H1 (cell line): ENCODE measurements around the gene TCTN3. TPM values are rescaled to one million over a fixed set of nuclear protein-coding genes. Genes with fewer than 3 reads are reported as not detected.

Source experiments
- JUN ChIP-seq: IDR thresholded peaks from 2 replicates; pipeline ENCODE4 v1.6.1; 2011; ENCODE audit warnings: low read depth, mild to moderate bottlenecking, improper control_type of control experiment, low read length
- KDM1A ChIP-seq: fragments of 200-600, 300-600 bp; sonication (generic); IDR thresholded peaks from 2 replicates; pipeline ENCODE4 v1.7.1; 2016; ENCODE audit warnings: mild to moderate bottlenecking, low read length, borderline replicate concordance
- RNF2 ChIP-seq: fragments of 200-900, 300-1000 bp; sonication (generic); IDR thresholded peaks from 2 replicates; pipeline ENCODE4 v1.7.1; 2016; ENCODE audit warnings: borderline replicate concordance, low read depth, mild to moderate bottlenecking, antibody characterized with exemption, low read length; ENCODE audit not compliant: poor library complexity, severe bottlenecking; ENCODE audit errors: missing control alignments
- SAP30 ChIP-seq: fragments of 300-600 bp; sonication (generic); IDR thresholded peaks from 2 replicates; pipeline ENCODE4 v1.7.1; 2012; ENCODE audit warnings: low read length, moderate library complexity, mild to moderate bottlenecking, inconsistent platforms; ENCODE audit not compliant: insufficient read depth, insufficient replicate concordance
- SIX5 ChIP-seq: IDR thresholded peaks from 2 replicates; pipeline ENCODE4 v1.6.1; 2011; ENCODE audit warnings: mild to moderate bottlenecking, low read depth, low read length
- TCF12 ChIP-seq: IDR thresholded peaks from 2 replicates; pipeline ENCODE4 v1.6.1; 2011; ENCODE audit warnings: low read depth, mild to moderate bottlenecking, low read length
- YY1 ChIP-seq: IDR thresholded peaks from 2 replicates; pipeline ENCODE4 v1.6.1; 2011; ENCODE audit warnings: low read depth, mild to moderate bottlenecking, low read length
- ZNF274 ChIP-seq: IDR thresholded peaks from 2 replicates; pipeline ENCODE4 v1.7.0; 2012; ENCODE audit warnings: low read length, borderline replicate concordance; ENCODE audit errors: extremely low read depth
- polyA plus RNA-seq, 7 experiments: library from polyadenylated mRNA; depleted of rRNA in 3 of 7; stranded (reverse) in 5 of 7; unstranded in 2 of 7; fragments of >200 nt in 5 of 7; fragments of 200-250 nt in 2 of 7; gene quantifications; 1 replicate in 5 of 7; 2 replicates in 1 of 7; 4 replicates in 1 of 7; pipeline versions ENCODE4 v1.2.1 to v1.2.3, GENCODE V29; 2011 to 2013; ENCODE audit warnings: missing spikeins in 2 of 7, mixed read lengths in 2 of 7
- total RNA-seq: library from RNA; stranded (reverse); fragmentation: NEBNext Ultra II Directional; extraction: Animal tissue kit (Norgen Biotek cat#: 25700); gene quantifications from 2 replicates; pipeline ENCODE4 v1.2.1, GENCODE V29; 2021
- TF ChIP-seq, protein P1 (sequence below): IDR thresholded peaks from 2 replicates; pipeline ENCODE4 v1.6.1; 2012; ENCODE audit warnings: inconsistent platforms

The TCTN3 gene
- total and polyA plus RNA-seq, 2 of the 8 experiments (the other 6 are each of a cell fraction or from before 2014, with no cell fraction given): 34.7 to 39.8 TPM

DNA sequence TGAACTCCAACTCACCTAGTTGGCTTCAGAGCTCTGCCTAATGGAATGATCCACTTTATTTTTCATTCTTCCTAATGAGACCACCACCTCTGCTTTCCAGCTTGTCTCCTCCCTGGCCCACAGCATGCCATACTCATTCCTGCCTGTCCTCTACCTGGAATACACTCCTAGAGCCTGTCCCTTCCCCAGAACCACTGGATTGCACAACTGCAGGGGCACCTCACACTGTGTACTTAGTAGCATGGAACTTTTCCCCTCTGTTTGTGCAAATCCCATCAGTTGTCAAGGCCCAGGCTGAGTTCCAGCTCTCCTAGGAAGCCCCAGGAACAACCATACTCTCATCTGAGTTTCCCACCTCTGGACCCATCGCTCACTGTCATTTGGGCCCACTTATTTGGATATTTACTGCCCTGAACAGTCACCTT lies 52.8 kb downstream of the TCTN3 start (continued):
- TF ChIP-seq ZNF274 (no peak), SAP30 (no peak), YY1 (no peak), TCF12 (no peak), RNF2 (no peak), SIX5 (no peak), JUN (no peak), KDM1A (no peak)
- TF ChIP-seq, protein P1, sequence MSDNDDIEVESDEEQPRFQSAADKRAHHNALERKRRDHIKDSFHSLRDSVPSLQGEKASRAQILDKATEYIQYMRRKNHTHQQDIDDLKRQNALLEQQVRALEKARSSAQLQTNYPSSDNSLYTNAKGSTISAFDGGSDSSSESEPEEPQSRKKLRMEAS: no peak
